ENCODE measurements around the gene PPP1R2C.

GRCh38 chrX:42735250-42735649, 42.7 kb downstream of the PPP1R2C start:
- no peak for TF ChIP-seq CTCF (IDR thresholded peaks at IDR 0.05)
- TF ChIP-seq POLR2A (IDR thresholded peaks at IDR 0.05) = no peak
